HepG2 (cell line): ENCODE measurements around the gene CDH13. TPM values are rescaled to one million over a fixed set of nuclear protein-coding genes. Genes with fewer than 3 reads are reported as not detected.

Experiments used
- ATAC-seq: fragments of 200-7000 bp; cut with Tn5 transposase; 3 replicates; pipeline ENCODE4 v1.9.1; 2020; ENCODE audit warnings: mild to moderate bottlenecking, moderate library complexity
- BruUV-seq: library from RNA; stranded (reverse); fragments of 400-500 nt; replicated peaks from 2 replicates; lab custom pipeline; 2021; lab: Mats Ljungman, UMichigan
- CTCF ChIA-PET: fragments of 300-600 bp; formaldehyde crosslinking; extraction: SDS; loops from one replicate; lab custom pipeline; 2021; ENCODE audit warnings: low total read pairs, inconsistent platforms, low intra/inter-chr PET ratio; lab: Yijun Ruan, JAX
- POLR2A ChIA-PET: fragments of 350-600 bp; sonication (Branson Sonifier 250); formaldehyde crosslinking; loops from one replicate; lab custom pipeline; 2020; ENCODE audit warnings: antibody characterized with exemption, inconsistent platforms; lab: Yijun Ruan, JAX
- DNase-seq: peaks from one replicate; pipeline ENCODE4 v3.0.0-alpha.2; 2015; ENCODE audit warnings: low spot score
- FAIRE-seq: peaks from 3 replicates; lab custom pipeline; 2011; peaks lifted over from hg19 to GRCh38; lab: Jason Lieb, UNC
- H2AFZ ChIP-seq: one replicate; pipeline ENCODE4 v1.6.1; 2011; ENCODE audit warnings: low read length, inconsistent platforms
- H3K27ac ChIP-seq: fragments of 300-600 bp; 3 replicates; pipeline ENCODE4 v1.8.0; 2011; ENCODE audit warnings: mixed run types, mild to moderate bottlenecking, mixed read lengths, low read length, inconsistent platforms; ENCODE audit not compliant: insufficient read depth; ENCODE audit errors: extremely low read length
- H3K27me3 ChIP-seq, 2 experiments: fragments of 200-600 bp in 1 of 2; 2 replicates in 1 of 2; 3 replicates in 1 of 2; pipeline versions ENCODE4 v1.6.0 to v1.8.0; 2011; ENCODE audit warnings: low read length in 2 of 2, mild to moderate bottlenecking in 2 of 2, moderate library complexity in 2 of 2, inconsistent platforms in 1 of 2; ENCODE audit not compliant: insufficient read depth in 2 of 2, control insufficient read depth in 1 of 2
- H3K36me3 ChIP-seq, 2 experiments: fragments of 200-600 bp in 1 of 2; replicated peaks in 1 of 2; 2 replicates in 1 of 2; 3 replicates in 1 of 2; pipeline versions ENCODE4 v1.5.1 to v1.8.0; 2011; ENCODE audit warnings: low read length in 2 of 2, inconsistent platforms in 1 of 2; ENCODE audit not compliant: insufficient read depth in 2 of 2, control insufficient read depth in 1 of 2
- H3K4me1 ChIP-seq: 2 replicates; pipeline ENCODE4 v1.5.1; 2012; ENCODE audit warnings: low read length, inconsistent platforms; ENCODE audit not compliant: insufficient read depth
- H3K4me2 ChIP-seq: 2 replicates; pipeline ENCODE4 v1.6.0; 2011; ENCODE audit warnings: low read depth, low read length, inconsistent platforms
- H3K4me3 ChIP-seq, 3 experiments: fragments of 200-600 bp in 1 of 3; sonication (generic), shearing (Covaris generic) in 1 of 3; replicated peaks in 1 of 3; 2 replicates each; pipeline ENCODE4 v1.5.1; 2011 to 2016; ENCODE audit warnings: low read length in 3 of 3, inconsistent platforms in 2 of 3, low read depth in 2 of 3, mild to moderate bottlenecking in 2 of 3, control low read depth in 1 of 3, mixed read lengths in 1 of 3; ENCODE audit not compliant: insufficient read depth in 1 of 3
- H3K79me2 ChIP-seq: one replicate; pipeline ENCODE4 v1.6.1; 2011; ENCODE audit warnings: low read length, inconsistent platforms; ENCODE audit not compliant: insufficient read depth
- H3K9ac ChIP-seq: 2 replicates; pipeline ENCODE4 v1.6.0; 2011; ENCODE audit warnings: mild to moderate bottlenecking, low read depth, low read length, inconsistent platforms; ENCODE audit not compliant: insufficient read depth
- H3K9me3 ChIP-seq: 2 replicates; pipeline ENCODE4 v1.5.1; 2012; ENCODE audit warnings: mild to moderate bottlenecking, low read length
- H4K20me1 ChIP-seq: 2 replicates; pipeline ENCODE4 v1.6.0; 2011; ENCODE audit warnings: inconsistent platforms, mild to moderate bottlenecking, low read length, moderate library complexity; ENCODE audit not compliant: insufficient read depth
- FOXM1 ChIP-seq: sonication (generic); formaldehyde crosslinking; IDR thresholded peaks from 2 replicates; pipeline ENCODE4 v1.5.0; 2020; ENCODE audit warnings: missing genetic modification reagents
- HMGA1 ChIP-seq: sonication (generic); formaldehyde crosslinking; conservative IDR thresholded peaks from 2 replicates; pipeline ENCODE4 v1.4.0; 2020; ENCODE audit warnings: missing genetic modification reagents
- HNRNPL ChIP-seq: fragments of 200-400 bp; formaldehyde crosslinking; IDR thresholded peaks from 2 replicates; pipeline ENCODE4 v1.6.1; 2017; ENCODE audit warnings: mild to moderate bottlenecking, low read depth, low read length
- ISX ChIP-seq: sonication (generic); formaldehyde crosslinking; conservative IDR thresholded peaks from 2 replicates; pipeline ENCODE4 v1.5.0; 2020; ENCODE audit warnings: missing genetic modification reagents
- ZNF367 ChIP-seq: sonication (generic); formaldehyde crosslinking; IDR thresholded peaks from 2 replicates; pipeline ENCODE4 v1.4.0; 2020; ENCODE audit warnings: missing genetic modification reagents, borderline replicate concordance
- ZNF670 ChIP-seq: sonication (generic); formaldehyde crosslinking; IDR thresholded peaks from 2 replicates; pipeline ENCODE4 v1.8.0; 2022; ENCODE audit warnings: mild to moderate bottlenecking, missing genetic modification reagents, borderline replicate concordance
- WGBS: methylation state at CpG from one replicate; pipeline ENCODE4 v1.1.6; 2017; ENCODE audit warnings: low lambda C conversion rate; 5-methylcytosine and 5-hydroxymethylcytosine counted together
- in situ Hi-C: cut with HindIII; loops from 2 replicates; pipeline ENCODE4 v1.10.0; 2017; ENCODE audit warnings: low pct_unique_long_range_greater_than_20kb; ENCODE audit not compliant: extremely low pct_ligation_motif_present
- intact Hi-C: fragments of 100-400 bp; cut with micrococcal nuclease; formaldehyde crosslinking; loops from one replicate; pipeline ENCODE4 v1.10.0; 2022; ENCODE audit not compliant: unreplicated experiment
- polyA plus RNA-seq, 8 experiments: library from polyadenylated mRNA; depleted of rRNA in 3 of 8; stranded (reverse) in 7 of 8; unstranded in 1 of 8; fragments of >200 nt; fragmentation: Illumina TruSeq in 4 of 8; extraction: Trizol in 4 of 8; gene quantifications; 2 replicates each; pipeline versions ENCODE4 v1.2.1 to v1.2.3, GENCODE V29; 2011 to 2016; ENCODE audit warnings: low read depth in 4 of 8, missing spikeins in 1 of 8, mixed read lengths in 1 of 8; ENCODE audit not compliant: insufficient read depth in 1 of 8
- total RNA-seq, 5 experiments: library from RNA; depleted of rRNA; stranded (reverse); fragments of >200 nt; fragmentation: Illumina TruSeq; extraction: Trizol; gene quantifications; 2 replicates each; pipeline ENCODE4 v1.2.3, GENCODE V29; 2016; ENCODE audit warnings: low read depth in 1 of 5
- TF ChIP-seq, protein P1 (sequence below): sonication (generic); formaldehyde crosslinking; IDR thresholded peaks from 2 replicates; pipeline ENCODE4 v1.9.0; 2021; ENCODE audit warnings: mild to moderate bottlenecking, missing genetic modification reagents
- TF ChIP-seq, protein P2 (sequence below): sonication (generic); formaldehyde crosslinking; IDR thresholded peaks from 2 replicates; pipeline ENCODE4 v1.8.0; 2022; ENCODE audit warnings: missing genetic modification reagents, mild to moderate bottlenecking, inconsistent platforms, borderline replicate concordance
- TF ChIP-seq, protein P3 (sequence below), 2 experiments: sonication (generic) in 1 of 2; formaldehyde crosslinking in 1 of 2; IDR thresholded peaks; 2 replicates each; pipeline versions ENCODE4 v1.6.1 to v1.9.0; 2014 to 2022; ENCODE audit warnings: antibody characterized with exemption in 1 of 2, borderline replicate concordance in 1 of 2, inconsistent platforms in 1 of 2, low read depth in 1 of 2, missing genetic modification reagents in 1 of 2

Gene CDH13
- total and polyA plus RNA-seq, 2 of the 13 experiments (the other 11 are each of a cell fraction or from before 2014, with no cell fraction given), result not detected

DNA sequence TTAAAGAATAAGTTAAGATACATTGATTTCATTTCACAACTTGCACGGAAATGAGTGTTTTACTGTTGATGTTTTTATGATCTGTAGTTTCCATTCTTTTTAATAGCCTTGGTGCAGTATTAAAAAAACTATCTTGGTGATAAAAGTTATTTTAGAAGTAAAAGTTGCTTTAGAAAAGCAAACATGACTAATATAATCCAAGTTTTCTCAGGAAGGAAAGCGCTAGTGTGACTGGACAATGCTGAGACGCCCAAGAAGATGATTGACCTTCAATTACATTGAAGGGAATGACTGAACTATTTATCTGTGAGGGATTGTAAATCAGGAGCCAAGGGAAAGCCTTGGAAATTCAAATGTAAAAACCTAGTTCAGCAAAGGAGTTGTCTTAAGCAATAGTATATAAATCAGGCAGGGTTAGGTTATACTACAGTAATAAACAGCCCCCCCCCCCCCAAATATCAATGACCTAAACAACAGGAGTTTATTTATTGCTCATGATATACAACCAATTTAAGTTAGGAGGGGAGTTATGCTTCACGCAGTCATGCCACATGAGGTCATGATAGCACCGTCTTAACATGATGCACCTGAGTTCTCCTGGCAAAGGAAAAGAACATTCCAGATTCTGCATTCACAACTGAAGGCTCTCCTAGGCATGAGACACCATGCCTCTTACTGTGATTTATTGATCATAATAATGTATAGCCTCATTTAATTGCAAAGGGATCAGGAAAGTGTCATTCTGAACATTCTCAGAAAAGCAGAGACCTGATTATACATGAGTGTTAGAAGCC is 443.8 kb downstream of the CDH13 start:
- H3K27me3 ChIP-seq, result no peaks in the 10 kb centered on the region
- no peak overlapping the region for H2AFZ ChIP-seq
- in situ Hi-C loops (no loop called here), intact Hi-C loops (no loop called here)
- BruUV-seq, result no TSS peak
- FAIRE-seq (no peak), ATAC-seq (no peak), DNase-seq (no peak)
- H3K4me2 ChIP-seq, result no peak overlapping the region
- no peak overlapping the region for H3K4me3 ChIP-seq
- no peak overlapping the region for H3K27ac ChIP-seq
- ChIA-PET POLR2A (no interaction called here), CTCF (no interaction called here)
- 9% methylated on average over 5 of the region's 5 CpGs for WGBS
- no peaks in the 10 kb centered on the region for H3K9me3 ChIP-seq
- no peaks in the 10 kb centered on the region for H4K20me1 ChIP-seq
- H3K9ac ChIP-seq, result no peak overlapping the region
- H3K79me2 ChIP-seq, result no peaks in the 10 kb centered on the region
- H3K4me1 ChIP-seq, result no peaks in the 10 kb centered on the region
- H3K36me3 ChIP-seq, result no peaks in the 10 kb centered on the region
- TF ChIP-seq, protein P1, sequence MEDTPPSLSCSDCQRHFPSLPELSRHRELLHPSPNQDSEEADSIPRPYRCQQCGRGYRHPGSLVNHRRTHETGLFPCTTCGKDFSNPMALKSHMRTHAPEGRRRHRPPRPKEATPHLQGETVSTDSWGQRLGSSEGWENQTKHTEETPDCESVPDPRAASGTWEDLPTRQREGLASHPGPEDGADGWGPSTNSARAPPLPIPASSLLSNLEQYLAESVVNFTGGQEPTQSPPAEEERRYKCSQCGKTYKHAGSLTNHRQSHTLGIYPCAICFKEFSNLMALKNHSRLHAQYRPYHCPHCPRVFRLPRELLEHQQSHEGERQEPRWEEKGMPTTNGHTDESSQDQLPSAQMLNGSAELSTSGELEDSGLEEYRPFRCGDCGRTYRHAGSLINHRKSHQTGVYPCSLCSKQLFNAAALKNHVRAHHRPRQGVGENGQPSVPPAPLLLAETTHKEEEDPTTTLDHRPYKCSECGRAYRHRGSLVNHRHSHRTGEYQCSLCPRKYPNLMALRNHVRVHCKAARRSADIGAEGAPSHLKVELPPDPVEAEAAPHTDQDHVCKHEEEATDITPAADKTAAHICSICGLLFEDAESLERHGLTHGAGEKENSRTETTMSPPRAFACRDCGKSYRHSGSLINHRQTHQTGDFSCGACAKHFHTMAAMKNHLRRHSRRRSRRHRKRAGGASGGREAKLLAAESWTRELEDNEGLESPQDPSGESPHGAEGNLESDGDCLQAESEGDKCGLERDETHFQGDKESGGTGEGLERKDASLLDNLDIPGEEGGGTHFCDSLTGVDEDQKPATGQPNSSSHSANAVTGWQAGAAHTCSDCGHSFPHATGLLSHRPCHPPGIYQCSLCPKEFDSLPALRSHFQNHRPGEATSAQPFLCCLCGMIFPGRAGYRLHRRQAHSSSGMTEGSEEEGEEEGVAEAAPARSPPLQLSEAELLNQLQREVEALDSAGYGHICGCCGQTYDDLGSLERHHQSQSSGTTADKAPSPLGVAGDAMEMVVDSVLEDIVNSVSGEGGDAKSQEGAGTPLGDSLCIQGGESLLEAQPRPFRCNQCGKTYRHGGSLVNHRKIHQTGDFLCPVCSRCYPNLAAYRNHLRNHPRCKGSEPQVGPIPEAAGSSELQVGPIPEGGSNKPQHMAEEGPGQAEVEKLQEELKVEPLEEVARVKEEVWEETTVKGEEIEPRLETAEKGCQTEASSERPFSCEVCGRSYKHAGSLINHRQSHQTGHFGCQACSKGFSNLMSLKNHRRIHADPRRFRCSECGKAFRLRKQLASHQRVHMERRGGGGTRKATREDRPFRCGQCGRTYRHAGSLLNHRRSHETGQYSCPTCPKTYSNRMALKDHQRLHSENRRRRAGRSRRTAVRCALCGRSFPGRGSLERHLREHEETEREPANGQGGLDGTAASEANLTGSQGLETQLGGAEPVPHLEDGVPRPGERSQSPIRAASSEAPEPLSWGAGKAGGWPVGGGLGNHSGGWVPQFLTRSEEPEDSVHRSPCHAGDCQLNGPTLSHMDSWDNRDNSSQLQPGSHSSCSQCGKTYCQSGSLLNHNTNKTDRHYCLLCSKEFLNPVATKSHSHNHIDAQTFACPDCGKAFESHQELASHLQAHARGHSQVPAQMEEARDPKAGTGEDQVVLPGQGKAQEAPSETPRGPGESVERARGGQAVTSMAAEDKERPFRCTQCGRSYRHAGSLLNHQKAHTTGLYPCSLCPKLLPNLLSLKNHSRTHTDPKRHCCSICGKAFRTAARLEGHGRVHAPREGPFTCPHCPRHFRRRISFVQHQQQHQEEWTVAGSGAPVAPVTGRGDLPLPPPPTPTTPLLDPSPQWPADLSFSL (CRISPR knock-in tag), result no peak
- no peak for TF ChIP-seq HMGA1
- TF ChIP-seq ISX (CRISPR knock-in tag), result no peak
- TF ChIP-seq ZNF367 (CRISPR knock-in tag), result no peak
- TF ChIP-seq HNRNPL, result no peak
- no peak for TF ChIP-seq ZNF670
- TF ChIP-seq, protein P2, sequence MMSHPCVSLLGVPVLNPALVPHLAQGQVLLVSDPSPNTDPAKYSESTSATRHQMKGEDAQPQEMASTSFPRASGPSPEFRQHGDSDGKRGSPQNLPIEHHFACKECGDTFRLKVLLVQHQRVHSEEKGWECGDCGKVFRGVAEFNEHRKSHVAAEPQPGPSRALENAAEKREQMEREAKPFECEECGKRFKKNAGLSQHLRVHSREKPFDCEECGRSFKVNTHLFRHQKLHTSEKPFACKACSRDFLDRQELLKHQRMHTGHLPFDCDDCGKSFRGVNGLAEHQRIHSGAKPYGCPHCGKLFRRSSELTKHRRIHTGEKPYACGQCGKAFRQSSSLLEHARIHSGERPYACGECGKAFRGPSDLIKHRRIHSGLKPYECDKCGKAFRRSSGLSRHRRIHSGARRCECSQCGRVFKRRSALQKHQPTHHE (CRISPR knock-in tag), result no peak
- no peak for TF ChIP-seq FOXM1 (CRISPR knock-in tag)
- TF ChIP-seq, protein P3, sequence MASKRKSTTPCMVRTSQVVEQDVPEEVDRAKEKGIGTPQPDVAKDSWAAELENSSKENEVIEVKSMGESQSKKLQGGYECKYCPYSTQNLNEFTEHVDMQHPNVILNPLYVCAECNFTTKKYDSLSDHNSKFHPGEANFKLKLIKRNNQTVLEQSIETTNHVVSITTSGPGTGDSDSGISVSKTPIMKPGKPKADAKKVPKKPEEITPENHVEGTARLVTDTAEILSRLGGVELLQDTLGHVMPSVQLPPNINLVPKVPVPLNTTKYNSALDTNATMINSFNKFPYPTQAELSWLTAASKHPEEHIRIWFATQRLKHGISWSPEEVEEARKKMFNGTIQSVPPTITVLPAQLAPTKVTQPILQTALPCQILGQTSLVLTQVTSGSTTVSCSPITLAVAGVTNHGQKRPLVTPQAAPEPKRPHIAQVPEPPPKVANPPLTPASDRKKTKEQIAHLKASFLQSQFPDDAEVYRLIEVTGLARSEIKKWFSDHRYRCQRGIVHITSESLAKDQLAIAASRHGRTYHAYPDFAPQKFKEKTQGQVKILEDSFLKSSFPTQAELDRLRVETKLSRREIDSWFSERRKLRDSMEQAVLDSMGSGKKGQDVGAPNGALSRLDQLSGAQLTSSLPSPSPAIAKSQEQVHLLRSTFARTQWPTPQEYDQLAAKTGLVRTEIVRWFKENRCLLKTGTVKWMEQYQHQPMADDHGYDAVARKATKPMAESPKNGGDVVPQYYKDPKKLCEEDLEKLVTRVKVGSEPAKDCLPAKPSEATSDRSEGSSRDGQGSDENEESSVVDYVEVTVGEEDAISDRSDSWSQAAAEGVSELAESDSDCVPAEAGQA (IDR thresholded peaks at IDR 0.05; ENCODE audit: low read depth), result no peak
- TF ChIP-seq, protein P3 (CRISPR knock-in tag; IDR thresholded peaks at IDR 0.05; ENCODE audit: borderline replicate concordance), result no peak
